ENCODE data around the gene USP17L27.
A peak's percentile ranks its signal among the peaks of the same experiment; 100 is the strongest.
"Not testable (repeated sequence)": the region's sequence is repeated elsewhere in the genome, so short reads cannot be mapped to it uniquely, and the experiment has no call there.

The USP17L27 gene, protein sequence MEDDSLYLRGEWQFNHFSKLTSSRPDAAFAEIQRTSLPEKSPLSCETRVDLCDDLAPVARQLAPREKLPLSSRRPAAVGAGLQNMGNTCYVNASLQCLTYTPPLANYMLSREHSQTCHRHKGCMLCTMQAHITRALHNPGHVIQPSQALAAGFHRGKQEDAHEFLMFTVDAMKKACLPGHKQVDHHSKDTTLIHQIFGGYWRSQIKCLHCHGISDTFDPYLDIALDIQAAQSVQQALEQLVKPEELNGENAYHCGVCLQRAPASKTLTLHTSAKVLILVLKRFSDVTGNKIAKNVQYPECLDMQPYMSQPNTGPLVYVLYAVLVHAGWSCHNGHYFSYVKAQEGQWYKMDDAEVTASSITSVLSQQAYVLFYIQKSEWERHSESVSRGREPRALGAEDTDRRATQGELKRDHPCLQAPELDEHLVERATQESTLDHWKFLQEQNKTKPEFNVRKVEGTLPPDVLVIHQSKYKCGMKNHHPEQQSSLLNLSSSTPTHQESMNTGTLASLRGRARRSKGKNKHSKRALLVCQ

DNA sequence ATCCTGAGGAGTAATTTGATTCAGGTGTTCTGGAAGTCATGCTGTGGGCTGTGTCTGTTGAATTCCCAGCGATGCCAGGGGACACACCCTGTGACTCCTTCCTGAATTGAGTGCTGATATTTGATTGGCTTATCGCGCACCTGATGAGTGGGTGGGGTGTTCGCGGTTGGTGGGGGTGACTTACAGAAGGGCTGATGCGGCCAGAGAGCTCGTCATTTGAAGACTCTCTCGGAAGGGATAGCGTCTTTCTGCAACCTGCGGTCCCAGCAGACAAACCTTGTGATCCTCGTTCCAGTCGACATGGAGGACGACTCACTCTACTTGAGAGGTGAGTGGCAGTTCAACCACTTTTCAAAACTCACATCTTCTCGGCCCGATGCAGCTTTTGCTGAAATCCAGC lies at the start of gene USP17L27:
USP17L27 (plus strand) TSS at position 301 of the 400 bp plus-strand sequence; CDS start at position 301, 0 bp downstream.
- not testable (repeated sequence) for H3K4me1 Mint-ChIP-seq (ENCODE audit: low read depth); H3K27ac Mint-ChIP-seq; H3K4me3 Mint-ChIP-seq; H3K9me3 Mint-ChIP-seq; H3K27me3 Mint-ChIP-seq (ENCODE audit: low read depth); H3K36me3 Mint-ChIP-seq (ENCODE audit: low read depth); DNase-seq (ENCODE audit: low spot score)

DNA sequence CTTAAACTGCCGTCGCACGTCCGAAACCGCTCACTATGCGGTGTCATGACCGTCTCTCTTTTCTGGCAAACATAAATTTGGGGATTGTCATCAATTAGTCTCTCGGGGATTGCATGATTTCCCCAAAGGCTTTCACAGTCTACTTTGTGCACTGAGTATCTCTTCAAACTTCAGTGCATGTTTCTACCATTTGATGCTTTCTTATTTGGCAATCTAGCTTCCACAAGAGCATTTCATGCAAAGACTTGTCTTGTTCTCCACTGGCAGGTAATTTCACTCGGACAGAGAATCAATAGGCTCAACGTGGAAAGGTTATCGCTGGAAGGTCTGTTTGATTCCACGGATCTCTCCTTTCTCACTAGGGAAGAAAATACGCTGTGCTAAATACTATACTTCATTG lies 19.8 kb upstream of the USP17L27 start:
- not testable (repeated sequence) for H3K9me3 Mint-ChIP-seq; H3K4me3 Mint-ChIP-seq; H3K36me3 Mint-ChIP-seq (ENCODE audit: low read depth); DNase-seq (ENCODE audit: low spot score); H3K27me3 Mint-ChIP-seq (ENCODE audit: low read depth); H3K4me1 Mint-ChIP-seq (ENCODE audit: low read depth); H3K27ac Mint-ChIP-seq

DNA sequence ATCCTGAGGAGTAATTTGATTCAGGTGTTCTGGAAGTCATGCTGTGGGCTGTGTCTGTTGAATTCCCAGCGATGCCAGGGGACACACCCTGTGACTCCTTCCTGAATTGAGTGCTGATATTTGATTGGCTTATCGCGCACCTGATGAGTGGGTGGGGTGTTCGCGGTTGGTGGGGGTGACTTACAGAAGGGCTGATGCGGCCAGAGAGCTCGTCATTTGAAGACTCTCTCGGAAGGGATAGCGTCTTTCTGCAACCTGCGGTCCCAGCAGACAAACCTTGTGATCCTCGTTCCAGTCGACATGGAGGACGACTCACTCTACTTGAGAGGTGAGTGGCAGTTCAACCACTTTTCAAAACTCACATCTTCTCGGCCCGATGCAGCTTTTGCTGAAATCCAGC lies 19.1 kb upstream of the USP17L27 start, which contains the start of gene USP17L24:
USP17L24 (plus strand) TSS at position 301 of the 400 bp plus-strand sequence; CDS start at position 301, 0 bp downstream.
- H3K4me3 Mint-ChIP-seq; DNase-seq (ENCODE audit: low spot score); H3K27ac Mint-ChIP-seq; H3K36me3 Mint-ChIP-seq (ENCODE audit: low read depth); H3K9me3 Mint-ChIP-seq; H3K27me3 Mint-ChIP-seq (ENCODE audit: low read depth); H3K4me1 Mint-ChIP-seq (ENCODE audit: low read depth): not testable (repeated sequence)

DNA sequence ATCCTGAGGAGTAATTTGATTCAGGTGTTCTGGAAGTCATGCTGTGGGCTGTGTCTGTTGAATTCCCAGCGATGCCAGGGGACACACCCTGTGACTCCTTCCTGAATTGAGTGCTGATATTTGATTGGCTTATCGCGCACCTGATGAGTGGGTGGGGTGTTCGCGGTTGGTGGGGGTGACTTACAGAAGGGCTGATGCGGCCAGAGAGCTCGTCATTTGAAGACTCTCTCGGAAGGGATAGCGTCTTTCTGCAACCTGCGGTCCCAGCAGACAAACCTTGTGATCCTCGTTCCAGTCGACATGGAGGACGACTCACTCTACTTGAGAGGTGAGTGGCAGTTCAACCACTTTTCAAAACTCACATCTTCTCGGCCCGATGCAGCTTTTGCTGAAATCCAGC lies 14.3 kb upstream of the USP17L27 start, which contains the start of gene USP17L25:
USP17L25 (plus strand) TSS at position 301 of the 400 bp plus-strand sequence; CDS start at position 301, 0 bp downstream.
- not testable (repeated sequence) for H3K36me3 Mint-ChIP-seq (ENCODE audit: low read depth); H3K9me3 Mint-ChIP-seq; H3K4me3 Mint-ChIP-seq; H3K4me1 Mint-ChIP-seq (ENCODE audit: low read depth); DNase-seq (ENCODE audit: low spot score); H3K27me3 Mint-ChIP-seq (ENCODE audit: low read depth); H3K27ac Mint-ChIP-seq

DNA sequence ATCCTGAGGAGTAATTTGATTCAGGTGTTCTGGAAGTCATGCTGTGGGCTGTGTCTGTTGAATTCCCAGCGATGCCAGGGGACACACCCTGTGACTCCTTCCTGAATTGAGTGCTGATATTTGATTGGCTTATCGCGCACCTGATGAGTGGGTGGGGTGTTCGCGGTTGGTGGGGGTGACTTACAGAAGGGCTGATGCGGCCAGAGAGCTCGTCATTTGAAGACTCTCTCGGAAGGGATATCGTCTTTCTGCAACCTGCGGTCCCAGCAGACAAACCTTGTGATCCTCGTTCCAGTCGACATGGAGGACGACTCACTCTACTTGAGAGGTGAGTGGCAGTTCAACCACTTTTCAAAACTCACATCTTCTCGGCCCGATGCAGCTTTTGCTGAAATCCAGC lies 9.6 kb upstream of the USP17L27 start, which contains the start of gene USP17L26:
USP17L26 (plus strand) TSS at position 301 of the 400 bp plus-strand sequence; CDS start at position 301, 0 bp downstream.
- not testable (repeated sequence) for H3K27ac Mint-ChIP-seq; H3K36me3 Mint-ChIP-seq (ENCODE audit: low read depth); H3K4me1 Mint-ChIP-seq (ENCODE audit: low read depth); H3K9me3 Mint-ChIP-seq; H3K4me3 Mint-ChIP-seq; H3K27me3 Mint-ChIP-seq (ENCODE audit: low read depth); DNase-seq (ENCODE audit: low spot score)

DNA sequence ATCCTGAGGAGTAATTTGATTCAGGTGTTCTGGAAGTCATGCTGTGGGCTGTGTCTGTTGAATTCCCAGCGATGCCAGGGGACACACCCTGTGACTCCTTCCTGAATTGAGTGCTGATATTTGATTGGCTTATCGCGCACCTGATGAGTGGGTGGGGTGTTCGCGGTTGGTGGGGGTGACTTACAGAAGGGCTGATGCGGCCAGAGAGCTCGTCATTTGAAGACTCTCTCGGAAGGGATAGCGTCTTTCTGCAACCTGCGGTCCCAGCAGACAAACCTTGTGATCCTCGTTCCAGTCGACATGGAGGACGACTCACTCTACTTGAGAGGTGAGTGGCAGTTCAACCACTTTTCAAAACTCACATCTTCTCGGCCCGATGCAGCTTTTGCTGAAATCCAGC lies 4.8 kb upstream of the USP17L27 start, which contains the start of gene USP17L5:
USP17L5 (plus strand) TSS at position 301 of the 400 bp plus-strand sequence; CDS start at position 301, 0 bp downstream.
- H3K27ac Mint-ChIP-seq; H3K9me3 Mint-ChIP-seq; DNase-seq (ENCODE audit: low spot score); H3K4me3 Mint-ChIP-seq; H3K36me3 Mint-ChIP-seq (ENCODE audit: low read depth); H3K4me1 Mint-ChIP-seq (ENCODE audit: low read depth); H3K27me3 Mint-ChIP-seq (ENCODE audit: low read depth): not testable (repeated sequence)

DNA sequence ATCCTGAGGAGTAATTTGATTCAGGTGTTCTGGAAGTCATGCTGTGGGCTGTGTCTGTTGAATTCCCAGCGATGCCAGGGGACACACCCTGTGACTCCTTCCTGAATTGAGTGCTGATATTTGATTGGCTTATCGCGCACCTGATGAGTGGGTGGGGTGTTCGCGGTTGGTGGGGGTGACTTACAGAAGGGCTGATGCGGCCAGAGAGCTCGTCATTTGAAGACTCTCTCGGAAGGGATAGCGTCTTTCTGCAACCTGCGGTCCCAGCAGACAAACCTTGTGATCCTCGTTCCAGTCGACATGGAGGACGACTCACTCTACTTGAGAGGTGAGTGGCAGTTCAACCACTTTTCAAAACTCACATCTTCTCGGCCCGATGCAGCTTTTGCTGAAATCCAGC lies 4.6 kb downstream of the USP17L27 start, which contains the start of gene USP17L28:
USP17L28 (plus strand) TSS at position 301 of the 400 bp plus-strand sequence; CDS start at position 301, 0 bp downstream.
- H3K36me3 Mint-ChIP-seq (ENCODE audit: low read depth); H3K9me3 Mint-ChIP-seq; H3K27me3 Mint-ChIP-seq (ENCODE audit: low read depth); H3K4me3 Mint-ChIP-seq; DNase-seq (ENCODE audit: low spot score); H3K27ac Mint-ChIP-seq; H3K4me1 Mint-ChIP-seq (ENCODE audit: low read depth): not testable (repeated sequence)

DNA sequence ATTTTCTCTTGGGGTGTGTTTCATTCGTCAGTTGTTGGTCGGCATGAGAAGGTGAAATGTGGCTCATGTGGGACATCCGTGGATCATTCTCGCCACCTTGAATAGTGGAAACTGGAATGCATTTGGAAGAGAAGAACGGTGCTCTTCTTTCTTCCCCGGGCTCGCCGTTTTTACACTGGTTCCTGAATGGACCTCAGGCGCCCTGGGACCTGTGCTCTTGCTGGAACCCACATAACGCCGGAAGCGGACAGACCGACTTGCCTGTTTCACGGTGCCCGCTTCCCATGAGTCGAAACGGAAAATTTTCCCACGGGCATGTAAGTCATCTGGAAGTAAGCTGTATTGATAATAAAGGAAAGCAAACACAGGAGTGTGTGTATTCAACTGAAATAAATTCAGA lies 6.9 kb downstream of the USP17L27 start:
- H3K36me3 Mint-ChIP-seq (ENCODE audit: low read depth); H3K9me3 Mint-ChIP-seq; H3K4me3 Mint-ChIP-seq; H3K27ac Mint-ChIP-seq; H3K27me3 Mint-ChIP-seq (ENCODE audit: low read depth); DNase-seq (ENCODE audit: low spot score); H3K4me1 Mint-ChIP-seq (ENCODE audit: low read depth): not testable (repeated sequence)

DNA sequence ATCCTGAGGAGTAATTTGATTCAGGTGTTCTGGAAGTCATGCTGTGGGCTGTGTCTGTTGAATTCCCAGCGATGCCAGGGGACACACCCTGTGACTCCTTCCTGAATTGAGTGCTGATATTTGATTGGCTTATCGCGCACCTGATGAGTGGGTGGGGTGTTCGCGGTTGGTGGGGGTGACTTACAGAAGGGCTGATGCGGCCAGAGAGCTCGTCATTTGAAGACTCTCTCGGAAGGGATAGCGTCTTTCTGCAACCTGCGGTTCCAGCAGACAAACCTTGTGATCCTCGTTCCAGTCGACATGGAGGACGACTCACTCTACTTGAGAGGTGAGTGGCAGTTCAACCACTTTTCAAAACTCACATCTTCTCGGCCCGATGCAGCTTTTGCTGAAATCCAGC lies 9.4 kb downstream of the USP17L27 start, which contains the start of gene USP17L29:
USP17L29 (plus strand) TSS at position 301 of the 400 bp plus-strand sequence; CDS start at position 301, 0 bp downstream.
- not testable (repeated sequence) for H3K4me1 Mint-ChIP-seq (ENCODE audit: low read depth); H3K27me3 Mint-ChIP-seq (ENCODE audit: low read depth); H3K9me3 Mint-ChIP-seq; H3K36me3 Mint-ChIP-seq (ENCODE audit: low read depth); H3K27ac Mint-ChIP-seq; H3K4me3 Mint-ChIP-seq; DNase-seq (ENCODE audit: low spot score)

DNA sequence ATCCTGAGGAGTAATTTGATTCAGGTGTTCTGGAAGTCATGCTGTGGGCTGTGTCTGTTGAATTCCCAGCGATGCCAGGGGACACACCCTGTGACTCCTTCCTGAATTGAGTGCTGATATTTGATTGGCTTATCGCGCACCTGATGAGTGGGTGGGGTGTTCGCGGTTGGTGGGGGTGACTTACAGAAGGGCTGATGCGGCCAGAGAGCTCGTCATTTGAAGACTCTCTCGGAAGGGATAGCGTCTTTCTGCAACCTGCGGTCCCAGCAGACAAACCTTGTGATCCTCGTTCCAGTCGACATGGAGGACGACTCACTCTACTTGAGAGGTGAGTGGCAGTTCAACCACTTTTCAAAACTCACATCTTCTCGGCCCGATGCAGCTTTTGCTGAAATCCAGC lies 18.9 kb downstream of the USP17L27 start, which contains the start of gene USP17L30:
USP17L30 (plus strand) TSS at position 301 of the 400 bp plus-strand sequence; CDS start at position 301, 0 bp downstream.
- H3K9me3 Mint-ChIP-seq; H3K36me3 Mint-ChIP-seq (ENCODE audit: low read depth); DNase-seq (ENCODE audit: low spot score); H3K4me3 Mint-ChIP-seq; H3K4me1 Mint-ChIP-seq (ENCODE audit: low read depth); H3K27ac Mint-ChIP-seq; H3K27me3 Mint-ChIP-seq (ENCODE audit: low read depth): not testable (repeated sequence)

DNA sequence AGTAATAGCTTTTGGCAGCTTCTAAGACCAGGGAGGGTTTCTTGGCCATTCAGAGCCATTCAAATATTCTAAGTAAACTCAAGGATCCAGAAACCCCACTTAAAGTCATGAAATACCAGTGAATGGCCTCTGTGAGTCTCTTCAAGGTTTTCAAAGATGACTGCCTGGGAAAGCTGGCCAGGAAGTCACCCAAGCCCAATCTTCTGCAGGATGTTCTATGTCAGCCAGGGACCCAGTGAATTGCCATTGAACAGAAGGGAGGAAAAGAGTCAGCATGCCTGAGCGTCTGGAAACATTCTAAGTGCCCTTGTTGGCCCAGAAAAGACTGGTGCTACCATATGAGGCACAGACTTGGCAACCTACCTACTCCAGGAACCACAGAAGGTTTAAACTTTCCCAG lies 35.9 kb downstream of the USP17L27 start:
- H3K27ac Mint-ChIP-seq; H3K4me1 Mint-ChIP-seq (ENCODE audit: low read depth); DNase-seq (ENCODE audit: low spot score); H3K36me3 Mint-ChIP-seq (ENCODE audit: low read depth); H3K27me3 Mint-ChIP-seq (ENCODE audit: low read depth); H3K4me3 Mint-ChIP-seq; H3K9me3 Mint-ChIP-seq: not testable (repeated sequence)

DNA sequence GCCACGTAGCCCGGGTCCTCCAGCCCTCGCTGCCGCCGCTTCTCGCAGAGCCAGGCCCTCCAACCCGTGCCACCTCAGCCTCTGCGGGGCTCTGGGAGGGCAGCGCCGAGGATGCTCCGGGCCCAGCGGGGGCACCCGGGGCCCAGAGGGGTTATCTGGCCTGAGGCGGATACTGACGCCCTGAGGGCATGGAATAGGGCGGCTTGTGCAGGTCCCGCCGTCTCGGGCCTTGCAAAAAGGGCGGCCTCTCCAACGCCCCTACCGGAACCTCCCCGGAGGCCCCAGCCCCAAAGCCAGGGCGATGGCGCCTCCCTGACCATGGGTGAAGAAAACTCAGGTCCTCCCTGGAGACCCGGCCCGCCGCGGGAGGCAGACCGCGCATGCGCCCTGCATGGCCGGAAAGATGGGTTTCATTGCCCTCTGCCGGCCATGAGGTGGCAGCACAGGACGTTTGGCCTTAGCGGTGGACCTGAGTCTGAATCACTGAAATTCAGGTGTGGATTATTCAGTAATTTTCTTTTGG lies 37.1 kb downstream of the USP17L27 start:
- H3K9me3 Mint-ChIP-seq; H3K4me1 Mint-ChIP-seq (ENCODE audit: low read depth); H3K27me3 Mint-ChIP-seq (ENCODE audit: low read depth); H3K27ac Mint-ChIP-seq; H3K36me3 Mint-ChIP-seq (ENCODE audit: low read depth): not testable (repeated sequence)
- H3K4me3 Mint-ChIP-seq: peak overlapping the region; percentile 59
- peak; percentile 61 for DNase-seq (ENCODE audit: low spot score)

DNA sequence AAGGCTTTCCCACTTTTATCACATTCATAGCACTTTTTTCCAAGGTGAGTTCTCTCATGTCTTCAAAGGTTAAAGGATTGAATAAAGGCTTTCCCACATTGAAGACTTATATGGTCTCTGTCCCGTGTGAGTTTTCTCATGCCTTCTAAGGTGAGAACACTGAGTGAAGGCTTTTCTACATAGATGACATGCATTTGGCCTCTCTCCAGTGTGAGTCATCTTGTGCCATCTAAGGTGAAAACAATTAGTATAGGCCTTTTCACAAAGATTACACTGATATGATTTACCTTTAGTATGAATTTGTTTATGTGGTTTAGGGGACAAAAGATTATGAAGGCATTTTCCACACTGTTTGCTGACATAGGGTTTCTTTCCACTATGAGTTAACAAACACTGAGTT lies 40.2 kb downstream of the USP17L27 start:
- no peaks in the 10 kb centered on the region for H3K27me3 Mint-ChIP-seq (ENCODE audit: low read depth)
- no peak overlapping the region for H3K27ac Mint-ChIP-seq
- no peaks in the 10 kb centered on the region for H3K36me3 Mint-ChIP-seq (ENCODE audit: low read depth)
- DNase-seq (ENCODE audit: low spot score): no peak
- no peaks in the 10 kb centered on the region for H3K4me1 Mint-ChIP-seq (ENCODE audit: low read depth)
- H3K9me3 Mint-ChIP-seq: no peaks in the 10 kb centered on the region
- no peak overlapping the region for H3K4me3 Mint-ChIP-seq

DNA sequence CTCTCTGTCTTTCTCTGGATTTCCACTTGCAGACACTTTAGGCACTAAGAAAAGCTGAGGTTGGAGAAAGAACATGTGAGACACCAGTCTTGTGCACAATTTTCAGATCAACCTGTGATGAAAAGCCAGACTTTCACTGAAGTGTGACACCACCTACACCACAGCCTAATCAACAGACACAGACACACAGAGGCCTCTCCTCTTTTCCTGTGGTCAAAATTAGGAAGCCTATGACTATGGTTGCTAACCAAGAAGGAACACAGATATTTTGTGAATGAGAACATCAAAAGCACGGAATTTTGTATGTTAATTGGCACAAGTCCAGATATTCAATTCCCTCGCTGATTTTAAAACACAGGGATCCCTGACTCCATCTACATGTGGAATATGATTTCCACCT lies 45.1 kb downstream of the USP17L27 start:
- H3K36me3 Mint-ChIP-seq (ENCODE audit: low read depth); H3K4me3 Mint-ChIP-seq; H3K9me3 Mint-ChIP-seq; DNase-seq (ENCODE audit: low spot score); H3K4me1 Mint-ChIP-seq (ENCODE audit: low read depth); H3K27me3 Mint-ChIP-seq (ENCODE audit: low read depth); H3K27ac Mint-ChIP-seq: not testable (repeated sequence)

All from T-helper 2 cell treated with Interferon-gamma antibody and Interleukin-4, amounts not matched to agents 5 μg/mL and 100 μg/mL, for 36 hours (primary cell).